Keratinocyte (primary cell): ENCODE results near the gene LTN1. TPM values are rescaled to one million over a fixed set of nuclear protein-coding genes. Genes with fewer than 3 reads are reported as not detected.

Experiments
- DNase-seq: peaks from one replicate; pipeline ENCODE4 v3.0.0-alpha.2; 2011; ENCODE audit warnings: low read depth, missing footprints, low spot score
- FAIRE-seq: peaks from 2 replicates; lab custom pipeline; 2011; peaks lifted over from hg19 to GRCh38; lab: Jason Lieb, UNC
- H2AFZ ChIP-seq: 2 replicates; pipeline ENCODE4 v1.6.0; 2012; ENCODE audit warnings: low read length, control low read depth, inconsistent platforms; ENCODE audit not compliant: control insufficient read depth
- H3K27ac ChIP-seq: 2 replicates; pipeline ENCODE4 v1.5.1; 2011; ENCODE audit warnings: low read length; ENCODE audit not compliant: control insufficient read depth, insufficient read depth
- H3K27me3 ChIP-seq: 3 replicates; pipeline ENCODE4 v1.6.0; 2011; ENCODE audit warnings: low read length; ENCODE audit not compliant: control insufficient read depth, insufficient read depth; ENCODE audit errors: extremely low read depth
- H3K36me3 ChIP-seq, 2 experiments: 2 replicates in 1 of 2; 3 replicates in 1 of 2; pipeline ENCODE4 v1.5.1; 2011; ENCODE audit warnings: low read length in 2 of 2, mild to moderate bottlenecking in 1 of 2; ENCODE audit not compliant: control insufficient read depth in 2 of 2, insufficient read depth in 2 of 2; ENCODE audit errors: extremely low read depth in 1 of 2
- H3K4me1 ChIP-seq: 3 replicates; pipeline ENCODE4 v1.5.1; 2011; ENCODE audit warnings: low read length; ENCODE audit not compliant: control insufficient read depth, insufficient read depth; ENCODE audit errors: extremely low read depth
- H3K4me2 ChIP-seq: 3 replicates; pipeline ENCODE4 v1.6.0; 2011; ENCODE audit warnings: low read depth, low read length; ENCODE audit not compliant: control insufficient read depth, insufficient read depth; ENCODE audit errors: extremely low read depth
- H3K4me3 ChIP-seq, 3 experiments: fragments of 200-600 bp in 1 of 3; sonication (generic) in 1 of 3; 2 replicates in 2 of 3; 3 replicates in 1 of 3; pipeline ENCODE4 v1.5.1; 2011 to 2016; ENCODE audit warnings: low read length in 3 of 3, mild to moderate bottlenecking in 3 of 3, control low read depth in 2 of 3, inconsistent platforms in 1 of 3, low read depth in 1 of 3, mixed read lengths in 1 of 3, mixed run types in 1 of 3, moderate library complexity in 1 of 3; ENCODE audit not compliant: control insufficient read depth in 2 of 3, insufficient read depth in 2 of 3; ENCODE audit errors: extremely low read depth in 1 of 3
- H3K79me2 ChIP-seq: 2 replicates; pipeline ENCODE4 v1.6.0; 2012; ENCODE audit warnings: low read length; ENCODE audit not compliant: control insufficient read depth, insufficient read depth
- H3K9ac ChIP-seq: 3 replicates; pipeline ENCODE4 v1.6.0; 2011; ENCODE audit warnings: low read length; ENCODE audit not compliant: control insufficient read depth, insufficient read depth; ENCODE audit errors: extremely low read depth
- H3K9me1 ChIP-seq: 3 replicates; pipeline ENCODE4 v1.6.0; 2011; ENCODE audit warnings: low read length; ENCODE audit not compliant: control insufficient read depth, insufficient read depth; ENCODE audit errors: extremely low read depth
- H3K9me3 ChIP-seq: 2 replicates; pipeline ENCODE4 v1.5.1; 2012; ENCODE audit warnings: low read depth, low read length; ENCODE audit not compliant: control insufficient read depth
- H4K20me1 ChIP-seq: 3 replicates; pipeline ENCODE4 v1.6.0; 2011; ENCODE audit warnings: low read length; ENCODE audit not compliant: control insufficient read depth, insufficient read depth; ENCODE audit errors: extremely low read depth
- EZH2 ChIP-seq: IDR thresholded peaks from one replicate; pipeline ENCODE4 v1.6.1; 2012; ENCODE audit warnings: inconsistent platforms, mild to moderate bottlenecking, low read length, moderate library complexity
- dilution Hi-C: fragments of 300-500 bp; cut with MboI; formaldehyde crosslinking; loops from one replicate; pipeline ENCODE4 v1.7.0; 2020; ENCODE audit warnings: low sequenced_read_pairs; ENCODE audit not compliant: extremely low pct_ligation_motif_present
- polyA minus RNA-seq, 3 experiments: library from RNA; depleted of rRNA, polyadenylated mRNA; stranded (reverse); fragments of >200 nt; gene quantifications; 1 replicate in 1 of 3; 2 replicates in 1 of 3; 3 replicates in 1 of 3; pipeline ENCODE4 v1.2.3, GENCODE V29; 2011
- polyA plus RNA-seq, 5 experiments: library from polyadenylated mRNA; depleted of rRNA in 3 of 5; stranded (reverse) in 3 of 5; stranded (forward) in 1 of 5; unstranded in 1 of 5; fragments of >200 nt; gene quantifications; 1 replicate in 1 of 5; 2 replicates in 3 of 5; 3 replicates in 1 of 5; pipeline versions ENCODE4 v1.2.1 to v1.2.3, GENCODE V29; 2011 to 2012; ENCODE audit warnings: missing spikeins in 2 of 5, low read depth in 1 of 5, low replicate concordance in 1 of 5
- TF ChIP-seq, protein P1 (sequence below), 3 experiments: IDR thresholded peaks in 1 of 3; conservative IDR thresholded peaks in 1 of 3; optimal IDR thresholded peaks in 1 of 3; 2 replicates in 2 of 3; 3 replicates in 1 of 3; pipeline versions ENCODE3 to v1.5.1; 2011; ENCODE audit warnings: low read length in 3 of 3, mild to moderate bottlenecking in 3 of 3, moderate library complexity in 2 of 3, control low read depth in 1 of 3, inconsistent platforms in 1 of 3; ENCODE audit not compliant: insufficient read depth in 2 of 3; ENCODE audit errors: extremely low read depth in 1 of 3

LTN1 gene, protein sequence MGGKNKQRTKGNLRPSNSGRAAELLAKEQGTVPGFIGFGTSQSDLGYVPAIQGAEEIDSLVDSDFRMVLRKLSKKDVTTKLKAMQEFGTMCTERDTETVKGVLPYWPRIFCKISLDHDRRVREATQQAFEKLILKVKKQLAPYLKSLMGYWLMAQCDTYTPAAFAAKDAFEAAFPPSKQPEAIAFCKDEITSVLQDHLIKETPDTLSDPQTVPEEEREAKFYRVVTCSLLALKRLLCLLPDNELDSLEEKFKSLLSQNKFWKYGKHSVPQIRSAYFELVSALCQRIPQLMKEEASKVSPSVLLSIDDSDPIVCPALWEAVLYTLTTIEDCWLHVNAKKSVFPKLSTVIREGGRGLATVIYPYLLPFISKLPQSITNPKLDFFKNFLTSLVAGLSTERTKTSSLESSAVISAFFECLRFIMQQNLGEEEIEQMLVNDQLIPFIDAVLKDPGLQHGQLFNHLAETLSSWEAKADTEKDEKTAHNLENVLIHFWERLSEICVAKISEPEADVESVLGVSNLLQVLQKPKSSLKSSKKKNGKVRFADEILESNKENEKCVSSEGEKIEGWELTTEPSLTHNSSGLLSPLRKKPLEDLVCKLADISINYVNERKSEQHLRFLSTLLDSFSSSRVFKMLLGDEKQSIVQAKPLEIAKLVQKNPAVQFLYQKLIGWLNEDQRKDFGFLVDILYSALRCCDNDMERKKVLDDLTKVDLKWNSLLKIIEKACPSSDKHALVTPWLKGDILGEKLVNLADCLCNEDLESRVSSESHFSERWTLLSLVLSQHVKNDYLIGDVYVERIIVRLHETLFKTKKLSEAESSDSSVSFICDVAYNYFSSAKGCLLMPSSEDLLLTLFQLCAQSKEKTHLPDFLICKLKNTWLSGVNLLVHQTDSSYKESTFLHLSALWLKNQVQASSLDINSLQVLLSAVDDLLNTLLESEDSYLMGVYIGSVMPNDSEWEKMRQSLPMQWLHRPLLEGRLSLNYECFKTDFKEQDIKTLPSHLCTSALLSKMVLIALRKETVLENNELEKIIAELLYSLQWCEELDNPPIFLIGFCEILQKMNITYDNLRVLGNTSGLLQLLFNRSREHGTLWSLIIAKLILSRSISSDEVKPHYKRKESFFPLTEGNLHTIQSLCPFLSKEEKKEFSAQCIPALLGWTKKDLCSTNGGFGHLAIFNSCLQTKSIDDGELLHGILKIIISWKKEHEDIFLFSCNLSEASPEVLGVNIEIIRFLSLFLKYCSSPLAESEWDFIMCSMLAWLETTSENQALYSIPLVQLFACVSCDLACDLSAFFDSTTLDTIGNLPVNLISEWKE (N-terminal part only)
- polyA plus RNA-seq (8.6 to 15.8 TPM (median 13.2 TPM) in 3 replicates), polyA minus RNA-seq (4.8 to 47.0 TPM (median 34.0 TPM) in 3 replicates)
- 8.1 TPM for polyA plus RNA-seq (2011; ENCODE audit: low read depth)
- polyA plus RNA-seq (2011; cell fraction: cytosol; rRNA removed) = 3.9 and 9.2 TPM in 2 replicates
- polyA plus RNA-seq (2011; cell fraction: nucleus; rRNA removed) = 15.7 and 19.0 TPM in 2 replicates
- 8.9 and 9.7 TPM in 2 replicates for polyA plus RNA-seq (2012; ENCODE audit: low replicate concordance)
- 13.2 TPM for polyA minus RNA-seq (2011; cell fraction: cytosol; rRNA and poly(A)+ RNA removed)
- 28.3 and 56.9 TPM in 2 replicates for polyA minus RNA-seq (2011; cell fraction: nucleus; rRNA and poly(A)+ RNA removed)

DNA sequence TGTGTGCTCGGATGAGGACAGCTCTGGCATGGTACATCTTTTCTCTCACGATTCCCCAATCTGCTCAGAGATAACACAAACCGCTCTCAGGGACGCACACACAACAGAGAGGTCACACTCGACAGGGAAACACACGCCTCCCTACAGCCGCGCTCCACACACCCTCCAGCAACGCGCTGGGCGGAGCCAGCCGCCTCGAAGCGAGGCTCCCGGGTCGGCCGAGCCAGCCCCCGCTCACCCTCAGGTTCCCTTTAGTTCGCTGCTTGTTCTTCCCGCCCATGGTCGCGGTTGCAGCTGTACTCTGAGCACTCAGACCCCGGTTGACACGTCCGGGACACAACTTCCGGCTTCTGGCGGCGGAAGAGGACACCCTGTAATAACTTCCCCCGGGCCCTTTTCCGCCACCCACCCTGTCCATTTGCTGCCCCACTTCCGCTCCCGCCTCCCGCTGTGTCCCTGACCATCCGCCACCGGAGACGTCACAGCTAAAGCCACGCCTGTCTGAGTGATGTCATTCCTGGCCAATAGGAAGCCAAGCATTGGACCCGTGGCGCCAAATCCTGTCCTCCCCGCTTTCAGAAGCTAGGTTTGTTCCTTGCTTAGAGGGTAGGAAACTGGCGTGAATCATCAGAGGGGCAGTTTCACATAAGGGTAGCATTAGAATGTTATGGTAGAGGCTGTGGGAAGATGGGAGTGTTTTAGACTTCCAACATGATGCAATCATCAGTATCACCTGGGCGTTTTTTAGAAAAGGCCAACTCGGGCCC lies at the start of gene LTN1:
Gene LTN1 (minus strand): TSS at position 352 of the 767 bp plus-strand sequence. CDS start 72 bp downstream, at position 280.
- peak within 1 kb of the TSS; percentile 91 for H3K9ac ChIP-seq
- DNase-seq = peak; percentile 92
- peaks cover 0 to 6% of the 10 kb centered on the region in 2 experiments for H3K36me3 ChIP-seq
- H3K79me2 ChIP-seq = peaks cover 42% of the 10 kb centered on the region
- peak within 1 kb of the TSS; percentile 93 for H2AFZ ChIP-seq
- dilution Hi-C loops = no loop called here
- H3K4me3 ChIP-seq = peak within 1 kb of the TSS; percentile 87 to 95 (median 94)
- TF ChIP-seq, protein P1, sequence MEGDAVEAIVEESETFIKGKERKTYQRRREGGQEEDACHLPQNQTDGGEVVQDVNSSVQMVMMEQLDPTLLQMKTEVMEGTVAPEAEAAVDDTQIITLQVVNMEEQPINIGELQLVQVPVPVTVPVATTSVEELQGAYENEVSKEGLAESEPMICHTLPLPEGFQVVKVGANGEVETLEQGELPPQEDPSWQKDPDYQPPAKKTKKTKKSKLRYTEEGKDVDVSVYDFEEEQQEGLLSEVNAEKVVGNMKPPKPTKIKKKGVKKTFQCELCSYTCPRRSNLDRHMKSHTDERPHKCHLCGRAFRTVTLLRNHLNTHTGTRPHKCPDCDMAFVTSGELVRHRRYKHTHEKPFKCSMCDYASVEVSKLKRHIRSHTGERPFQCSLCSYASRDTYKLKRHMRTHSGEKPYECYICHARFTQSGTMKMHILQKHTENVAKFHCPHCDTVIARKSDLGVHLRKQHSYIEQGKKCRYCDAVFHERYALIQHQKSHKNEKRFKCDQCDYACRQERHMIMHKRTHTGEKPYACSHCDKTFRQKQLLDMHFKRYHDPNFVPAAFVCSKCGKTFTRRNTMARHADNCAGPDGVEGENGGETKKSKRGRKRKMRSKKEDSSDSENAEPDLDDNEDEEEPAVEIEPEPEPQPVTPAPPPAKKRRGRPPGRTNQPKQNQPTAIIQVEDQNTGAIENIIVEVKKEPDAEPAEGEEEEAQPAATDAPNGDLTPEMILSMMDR (optimal IDR thresholded peaks at IDR 0.05 in 1 of 3, IDR thresholded peaks at IDR 0.05 in 1 of 3, conservative IDR thresholded peaks at IDR 0.05 in 1 of 3; ENCODE audit: extremely low read depth in 1 of 3, insufficient read depth in 2 of 3, low read length in 3 of 3) = no peak
- no peak for TF ChIP-seq EZH2
- FAIRE-seq = peak; percentile 86
- H3K27me3 ChIP-seq = no peaks in the 10 kb centered on the region
- no peaks in the 10 kb centered on the region for H3K9me3 ChIP-seq
- peak within 1 kb of the TSS; percentile 81 for H3K27ac ChIP-seq
- H3K4me2 ChIP-seq = peak within 1 kb of the TSS; percentile 99
- peaks cover 19% of the 10 kb centered on the region for H3K4me1 ChIP-seq
- no peaks in the 10 kb centered on the region for H4K20me1 ChIP-seq
- H3K9me1 ChIP-seq = no peaks in the 10 kb centered on the region
